ENCODE results near the gene LPIN1.

LPIN1 gene

GRCh38 chr2:11766016-11766415 lies 19.6 kb downstream of the LPIN1 start:
- Histone ChIP-seq H3K4me3 (ENCODE audit: low read length) (no peak overlapping the region), H3K9ac (ENCODE audit: low read length) (no peak overlapping the region), H3K4me2 (ENCODE audit: low read length) (no peak overlapping the region), H4K20me1 (ENCODE audit: insufficient read depth, low read length) (peaks cover 13% of the 10 kb centered on the region), H3K36me3 (replicated peaks; ENCODE audit: low read depth, low read length) (peaks cover 28% of the 10 kb centered on the region), H3K79me2 (ENCODE audit: low read length) (no peaks in the 10 kb centered on the region), H3K27ac (ENCODE audit: low read length) (no peak overlapping the region), H2AFZ (ENCODE audit: low read depth, low read length) (no peak overlapping the region), H3K27me3 (ENCODE audit: low read depth, low read length) (no peaks in the 10 kb centered on the region), H3K4me1 (ENCODE audit: low read length) (no peaks in the 10 kb centered on the region), H3K9me3 (ENCODE audit: insufficient read depth, low read length) (no peaks in the 10 kb centered on the region)
- no peak for TF ChIP-seq EZH2phosphoT487 (IDR thresholded peaks at IDR 0.05; ENCODE audit: low read depth)
- TF ChIP-seq CTCF (IDR thresholded peaks at IDR 0.05; ENCODE audit: low read depth, low read length), result no peak

DNA sequence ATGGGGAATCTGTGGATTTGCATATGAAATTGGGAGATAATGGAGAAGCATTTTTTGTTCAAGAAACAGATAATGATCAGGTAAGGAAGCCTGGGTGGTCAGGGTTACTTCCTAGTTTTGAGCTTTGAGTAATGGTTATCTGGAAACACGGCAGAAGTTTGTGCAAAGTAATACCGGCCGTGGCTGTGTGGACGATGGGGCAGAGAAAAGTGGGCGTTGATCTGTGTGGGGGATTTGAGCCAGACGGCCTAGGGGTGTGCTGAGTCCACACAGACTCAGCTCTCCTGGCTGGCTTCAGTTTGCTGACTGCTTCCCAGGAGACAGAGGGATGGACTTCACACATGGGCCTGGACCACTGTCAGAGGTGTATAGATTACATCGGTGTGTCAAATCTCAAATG lies 21.3 kb downstream of the LPIN1 start:
- no peak overlapping the region for H3K27ac ChIP-seq (ENCODE audit: low read length)
- H3K4me2 ChIP-seq (ENCODE audit: low read length), result no peak overlapping the region
- no peaks in the 10 kb centered on the region for H3K79me2 ChIP-seq (ENCODE audit: low read length)
- H3K9ac ChIP-seq (ENCODE audit: low read length), result no peak overlapping the region
- no peak overlapping the region for H2AFZ ChIP-seq (ENCODE audit: low read depth, low read length)
- no peaks in the 10 kb centered on the region for H3K9me3 ChIP-seq (ENCODE audit: insufficient read depth, low read length)
- peaks cover 5% of the 10 kb centered on the region; the same call in 1 of the 2 replicates for H4K20me1 ChIP-seq (ENCODE audit: insufficient read depth, low read length)
- H3K36me3 ChIP-seq (replicated peaks; ENCODE audit: low read depth, low read length), result peaks cover 36% of the 10 kb centered on the region
- no peak overlapping the region for H3K4me3 ChIP-seq (ENCODE audit: low read length)
- H3K4me1 ChIP-seq (ENCODE audit: low read length), result 0 out of 2 replicates have a peak, but pooled peaks cover 3% of the 10 kb centered on the region
- TF ChIP-seq CTCF (IDR thresholded peaks at IDR 0.05; ENCODE audit: low read depth, low read length), result no peak
- TF ChIP-seq EZH2phosphoT487 (IDR thresholded peaks at IDR 0.05; ENCODE audit: low read depth), result no peak
- no peaks in the 10 kb centered on the region for H3K27me3 ChIP-seq (ENCODE audit: low read depth, low read length)

- Histone ChIP-seq H3K79me2 (ENCODE audit: low read length) (no peaks in the 10 kb centered on the region), H3K36me3 (replicated peaks; ENCODE audit: low read depth, low read length) (peaks cover 43% of the 10 kb centered on the region), H3K9me3 (ENCODE audit: insufficient read depth, low read length) (no peaks in the 10 kb centered on the region), H3K27ac (ENCODE audit: low read length) (no peak overlapping the region), H3K9ac (ENCODE audit: low read length) (no peak overlapping the region), H3K4me2 (ENCODE audit: low read length) (no peak overlapping the region), H3K4me3 (ENCODE audit: low read length) (no peak overlapping the region), H2AFZ (ENCODE audit: low read depth, low read length) (no peak overlapping the region), H3K4me1 (ENCODE audit: low read length) (0 out of 2 replicates have a peak, but pooled peaks cover 3% of the 10 kb centered on the region), H3K27me3 (ENCODE audit: low read depth, low read length) (no peaks in the 10 kb centered on the region), H4K20me1 (ENCODE audit: insufficient read depth, low read length) (peaks cover 5% of the 10 kb centered on the region; the same call in 1 of the 2 replicates)
- TF ChIP-seq EZH2phosphoT487 (IDR thresholded peaks at IDR 0.05; ENCODE audit: low read depth) (no peak), CTCF (IDR thresholded peaks at IDR 0.05; ENCODE audit: low read depth, low read length) (no peak)
Observed at GRCh38 chr2:11768946-11769345, 22.5 kb downstream of the LPIN1 start.

GRCh38 chr2:11769516-11769915 lies 23.1 kb downstream of the LPIN1 start:
- H2AFZ ChIP-seq (ENCODE audit: low read depth, low read length), result no peak overlapping the region
- H3K27ac ChIP-seq (ENCODE audit: low read length), result no peak overlapping the region
- 0 out of 2 replicates have a peak, but pooled peaks cover 3% of the 10 kb centered on the region for H3K4me1 ChIP-seq (ENCODE audit: low read length)
- peaks cover 3% of the 10 kb centered on the region; the same call in 1 of the 2 replicates for H4K20me1 ChIP-seq (ENCODE audit: insufficient read depth, low read length)
- TF ChIP-seq CTCF (IDR thresholded peaks at IDR 0.05; ENCODE audit: low read depth, low read length), result no peak
- TF ChIP-seq EZH2phosphoT487 (IDR thresholded peaks at IDR 0.05; ENCODE audit: low read depth), result no peak
- H3K79me2 ChIP-seq (ENCODE audit: low read length), result no peaks in the 10 kb centered on the region
- no peak overlapping the region for H3K4me3 ChIP-seq (ENCODE audit: low read length)
- no peaks in the 10 kb centered on the region for H3K27me3 ChIP-seq (ENCODE audit: low read depth, low read length)
- H3K36me3 ChIP-seq (replicated peaks; ENCODE audit: low read depth, low read length), result peaks cover 46% of the 10 kb centered on the region
- no peaks in the 10 kb centered on the region for H3K9me3 ChIP-seq (ENCODE audit: insufficient read depth, low read length)
- H3K4me2 ChIP-seq (ENCODE audit: low read length), result no peak overlapping the region
- no peak overlapping the region for H3K9ac ChIP-seq (ENCODE audit: low read length)

All from OCI-LY3 (cell line).